Skeletal muscle tissue (tissue), 4 donors: ENCODE results near the gene CD93. TPM values are rescaled to one million over a fixed set of nuclear protein-coding genes. Genes with fewer than 3 reads are reported as not detected.
A peak's percentile ranks its signal among the peaks of the same experiment; 100 is the strongest.

Source experiments
- H3K27ac ChIP-seq: one replicate; pipeline ENCODE4 v1.7.0; 2013; ENCODE audit warnings: mild to moderate bottlenecking, low read depth, low read length, inconsistent platforms
- H3K27me3 ChIP-seq, 3 donors: one replicate each; pipeline ENCODE4 v1.7.0; 2013; ENCODE audit warnings: low read length in 3 of 3; ENCODE audit not compliant: control insufficient read depth in 3 of 3, insufficient read depth in 3 of 3
- H3K36me3 ChIP-seq, 3 donors: one replicate each; pipeline ENCODE4 v1.7.0; 2013; ENCODE audit warnings: low read length in 3 of 3; ENCODE audit not compliant: control insufficient read depth in 3 of 3, insufficient read depth in 3 of 3
- H3K4me1 ChIP-seq, 3 donors: one replicate each; pipeline ENCODE4 v1.7.0; 2013; ENCODE audit warnings: low read length in 3 of 3, mild to moderate bottlenecking in 3 of 3; ENCODE audit not compliant: control insufficient read depth in 3 of 3, insufficient read depth in 3 of 3
- H3K4me3 ChIP-seq, 3 donors: one replicate each; pipeline ENCODE4 v1.7.0; 2013; ENCODE audit warnings: low read length in 3 of 3
- H3K9ac ChIP-seq, 3 donors: one replicate each; pipeline ENCODE4 v1.7.0; 2013; ENCODE audit warnings: low read length in 3 of 3, mild to moderate bottlenecking in 3 of 3, moderate library complexity in 2 of 3, low read depth in 1 of 3
- H3K9me3 ChIP-seq, 3 donors: one replicate each; pipeline ENCODE4 v1.7.0; 2013; ENCODE audit warnings: low read length in 3 of 3; ENCODE audit not compliant: control insufficient read depth in 3 of 3
- total RNA-seq: library from RNA; depleted of rRNA; stranded (reverse); fragments of >200 nt; gene quantifications from one replicate; pipeline ENCODE4 v1.2.3, GENCODE V29; 2014
- donor health status: Osteomylitis.

Gene CD93
- total RNA-seq, 1 donor from 2014 or later: 76.7 TPM

DNA sequence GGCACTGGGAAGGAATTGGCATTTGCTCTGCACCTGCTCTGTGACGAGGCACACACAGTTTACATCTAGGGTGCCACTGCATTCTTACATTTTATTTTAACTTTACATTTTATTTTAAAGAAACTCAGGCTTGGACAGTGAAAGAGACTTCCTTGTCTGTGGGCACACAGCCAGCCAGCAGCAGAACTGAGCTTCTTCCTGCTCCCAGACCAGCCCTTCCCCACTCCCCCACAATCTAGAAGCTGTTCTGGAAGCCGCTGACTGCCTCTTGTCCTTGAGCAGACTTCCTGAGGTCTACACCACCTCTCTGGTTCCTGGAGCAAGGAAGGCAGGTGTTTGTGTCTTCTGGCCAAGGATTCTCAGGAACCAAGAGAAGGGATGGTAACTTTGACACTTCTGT lies 27.9 kb upstream of the CD93 start:
- Histone ChIP-seq H3K36me3 (no peaks in the 10 kb centered on the region), H3K27ac (peak overlapping the region; percentile 47), H3K9me3 (no peaks in the 10 kb centered on the region), H3K4me3 (no peak overlapping the region), H3K4me1 (peaks cover 12 to 19% (median 13%) of the 10 kb centered on the region in 3 donors), H3K27me3 (no peaks in the 10 kb centered on the region), H3K9ac (no peak overlapping the region)

DNA sequence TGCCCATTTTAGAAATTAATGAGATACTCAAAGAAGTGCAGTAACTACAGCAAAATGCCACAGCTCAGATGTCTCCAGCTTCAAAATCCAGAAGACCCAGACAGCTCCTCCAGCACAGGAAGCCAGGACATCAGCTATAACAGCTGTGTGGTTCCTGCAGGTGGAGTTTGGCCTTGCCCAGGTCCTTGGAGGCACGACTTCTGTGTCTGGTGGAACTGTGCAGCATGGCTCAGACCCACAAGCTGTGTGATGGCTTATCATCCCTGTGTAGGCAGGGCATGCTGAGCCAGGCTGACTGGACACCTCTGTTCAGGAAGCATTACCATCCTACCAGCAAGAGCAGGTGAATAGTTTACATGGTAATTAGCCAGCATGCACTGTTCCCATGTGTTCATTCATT lies 26.5 kb upstream of the CD93 start:
- no peaks in the 10 kb centered on the region for H3K36me3 ChIP-seq
- H3K4me1 ChIP-seq: peaks cover 11 to 16% (median 13%) of the 10 kb centered on the region in 3 donors
- no peak overlapping the region for H3K4me3 ChIP-seq
- no peaks in the 10 kb centered on the region for H3K27me3 ChIP-seq
- no peak overlapping the region for H3K9ac ChIP-seq
- H3K9me3 ChIP-seq: no peaks in the 10 kb centered on the region
- no peak overlapping the region for H3K27ac ChIP-seq

DNA sequence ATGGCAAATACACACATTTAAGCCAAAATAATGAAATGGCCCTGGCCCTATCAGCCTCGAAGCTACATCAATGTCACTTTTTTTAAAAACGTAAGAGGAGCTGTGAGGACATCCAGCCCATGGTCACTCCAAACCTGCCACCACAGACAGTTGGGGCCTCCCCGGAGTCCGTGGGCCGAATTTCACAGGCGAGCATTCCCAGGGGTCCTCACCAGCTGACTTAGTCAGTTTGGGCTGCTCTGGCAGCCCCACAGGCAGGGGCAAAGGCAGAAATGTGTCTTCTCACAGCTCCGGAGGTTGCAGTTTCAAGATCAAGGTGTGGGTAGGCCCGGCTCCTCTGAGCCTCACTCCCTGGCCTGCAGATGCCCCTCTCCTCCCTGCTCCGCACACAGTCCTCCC lies 25.8 kb upstream of the CD93 start:
- H3K36me3 ChIP-seq: no peaks in the 10 kb centered on the region
- H3K27me3 ChIP-seq: no peaks in the 10 kb centered on the region
- H3K9me3 ChIP-seq: no peaks in the 10 kb centered on the region
- H3K4me1 ChIP-seq: peaks cover 16 to 22% (median 18%) of the 10 kb centered on the region in 3 donors
- no peak overlapping the region for H3K27ac ChIP-seq
- H3K9ac ChIP-seq: no peak overlapping the region
- H3K4me3 ChIP-seq: no peak overlapping the region

DNA sequence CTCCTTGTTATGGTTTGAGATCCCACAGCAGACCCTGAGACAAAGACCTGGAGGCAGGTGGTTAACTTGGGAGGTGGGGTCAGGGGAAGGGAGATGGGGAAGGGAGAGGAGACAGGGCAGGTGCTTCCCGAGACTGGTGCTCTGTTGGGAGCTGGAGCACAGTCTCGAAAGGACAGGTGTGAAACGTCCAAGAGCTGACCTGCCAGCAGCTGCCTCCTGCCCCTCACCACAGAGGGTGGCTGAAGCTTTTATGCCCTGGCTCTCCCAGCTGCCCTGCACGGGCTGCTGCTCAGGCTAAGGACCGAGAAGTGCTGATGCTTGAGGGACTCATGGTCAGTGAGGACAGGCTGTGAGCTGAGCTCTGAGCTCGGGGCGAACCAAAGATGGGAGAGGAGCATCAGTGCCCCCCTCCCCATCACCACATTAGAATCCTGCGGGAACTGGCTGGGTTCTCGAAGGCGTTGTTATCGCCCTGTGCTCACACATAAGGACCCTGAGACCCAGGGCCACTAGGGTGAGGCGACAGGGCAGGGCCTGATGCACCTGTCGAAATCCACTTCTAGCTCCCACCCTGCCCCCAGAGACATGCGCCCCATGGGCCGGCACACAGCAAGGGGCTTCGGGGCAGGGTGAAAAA lies 25.3 kb upstream of the CD93 start:
- Histone ChIP-seq H3K27me3 (no peaks in the 10 kb centered on the region), H3K4me1 (peaks cover 16 to 23% (median 23%) of the 10 kb centered on the region in 3 donors), H3K9ac (no peak overlapping the region), H3K4me3 (no peak overlapping the region), H3K36me3 (no peaks in the 10 kb centered on the region), H3K27ac (no peak overlapping the region), H3K9me3 (no peaks in the 10 kb centered on the region)

DNA sequence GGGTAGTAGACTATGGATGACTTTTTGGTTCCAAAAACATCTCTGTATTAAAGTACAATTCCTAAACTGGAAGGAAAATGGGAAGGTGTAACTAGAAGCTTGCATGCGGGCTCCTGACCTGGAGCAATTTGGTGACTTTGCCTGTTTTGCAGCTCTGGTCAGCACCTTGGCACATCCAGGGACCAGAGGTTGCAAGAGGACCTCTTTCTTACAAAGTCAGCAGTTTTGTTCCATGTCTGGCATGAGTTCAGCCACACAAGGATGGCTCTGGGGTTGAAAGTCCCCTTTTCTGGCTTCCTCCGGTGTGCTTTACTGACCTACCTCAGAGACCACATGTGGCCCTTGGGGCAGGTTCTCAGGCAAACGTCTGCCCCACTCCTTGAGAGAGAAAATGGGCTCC lies 22.7 kb upstream of the CD93 start:
- H3K36me3 ChIP-seq: no peaks in the 10 kb centered on the region
- H3K27ac ChIP-seq: no peak overlapping the region
- no peak overlapping the region for H3K9ac ChIP-seq
- H3K27me3 ChIP-seq: no peaks in the 10 kb centered on the region
- H3K9me3 ChIP-seq: no peaks in the 10 kb centered on the region
- H3K4me3 ChIP-seq: no peak overlapping the region
- peaks cover 22 to 26% (median 24%) of the 10 kb centered on the region in 3 donors for H3K4me1 ChIP-seq

DNA sequence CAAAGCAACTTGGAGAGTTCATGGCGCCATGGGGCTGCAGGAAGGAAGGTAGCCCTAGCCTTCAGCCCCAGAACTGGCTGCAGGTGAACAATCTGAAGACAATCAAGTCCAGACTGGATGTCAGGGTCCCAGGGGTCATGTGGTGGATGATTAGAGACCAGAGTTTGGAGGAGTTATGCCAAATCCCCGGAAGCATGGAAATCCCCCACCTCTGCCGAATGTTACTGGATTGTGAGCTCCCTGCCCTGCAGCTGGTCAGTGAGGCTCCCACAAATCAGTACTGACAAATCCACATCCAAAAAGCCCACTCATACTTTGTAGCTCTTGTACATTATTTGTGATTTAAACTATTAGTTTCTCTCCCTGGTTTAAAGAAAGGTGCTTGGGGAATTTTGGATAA lies 21.3 kb upstream of the CD93 start:
- Histone ChIP-seq H3K4me1 (peaks cover 19 to 30% (median 28%) of the 10 kb centered on the region in 3 donors), H3K36me3 (no peaks in the 10 kb centered on the region), H3K9me3 (no peaks in the 10 kb centered on the region), H3K27ac (peak overlapping the region; percentile 68), H3K27me3 (no peaks in the 10 kb centered on the region), H3K4me3 (no peak overlapping the region), H3K9ac (no peak overlapping the region)

DNA sequence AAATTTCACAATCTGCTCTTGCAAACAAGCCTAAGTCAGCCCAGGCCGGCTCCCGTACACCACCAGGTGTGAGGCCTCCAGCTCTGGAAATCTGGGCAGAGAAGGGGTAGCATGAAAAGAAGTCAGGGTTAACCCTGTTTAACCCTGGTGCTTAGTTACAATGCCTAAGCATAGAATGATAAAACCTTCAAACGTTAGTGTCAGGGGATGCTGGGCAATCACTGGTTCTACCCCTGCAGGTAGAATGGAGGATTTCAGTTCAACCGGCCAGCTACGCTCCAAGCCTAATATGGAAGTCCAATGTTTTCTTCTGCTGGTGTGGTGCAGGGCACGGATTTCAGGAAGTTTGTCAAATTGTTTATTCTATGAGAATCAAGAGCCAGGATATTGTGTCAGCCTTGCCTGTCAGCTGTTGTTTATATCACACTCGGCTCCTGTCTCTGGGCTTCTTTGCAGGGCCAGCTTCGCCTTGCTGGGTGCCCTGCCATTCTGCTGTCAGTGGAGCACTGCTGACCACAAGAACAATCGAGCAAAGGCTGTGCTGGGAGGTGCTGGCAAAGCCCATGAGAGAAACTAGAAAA lies 20.2 kb upstream of the CD93 start:
- Histone ChIP-seq H3K27me3 (no peaks in the 10 kb centered on the region), H3K9ac (no peak overlapping the region), H3K27ac (peak overlapping the region; percentile 68)

DNA sequence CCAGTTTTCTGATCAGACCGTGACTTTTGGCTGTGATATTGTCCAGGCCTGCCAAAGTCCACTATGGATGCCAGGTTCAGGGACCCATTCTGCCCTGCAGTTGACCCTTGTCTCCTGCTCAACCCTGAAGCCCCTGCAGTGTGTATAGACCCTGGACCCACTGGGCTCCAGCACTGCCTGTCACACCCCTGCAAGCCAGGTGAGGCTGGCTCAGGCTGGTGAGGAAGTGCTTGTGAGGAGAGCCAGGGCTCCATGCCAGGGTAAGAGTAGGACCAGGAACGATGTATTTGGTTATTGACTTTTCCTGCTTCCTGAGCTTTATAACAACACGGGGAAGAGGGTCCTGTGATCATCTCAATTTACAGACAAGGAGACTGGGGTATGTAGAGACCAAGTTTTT lies 19.1 kb upstream of the CD93 start:
- H3K36me3 ChIP-seq: no peaks in the 10 kb centered on the region
- no peak overlapping the region for H3K27ac ChIP-seq
- H3K4me1 ChIP-seq: peaks cover 19 to 31% (median 30%) of the 10 kb centered on the region in 3 donors
- no peaks in the 10 kb centered on the region for H3K9me3 ChIP-seq
- H3K27me3 ChIP-seq: no peaks in the 10 kb centered on the region
- no peak overlapping the region for H3K4me3 ChIP-seq
- H3K9ac ChIP-seq: no peak overlapping the region

More for the DNA sequence above, 20.2 kb upstream of the CD93 start:
- Histone ChIP-seq H3K36me3 (no peaks in the 10 kb centered on the region), H3K9me3 (no peaks in the 10 kb centered on the region), H3K4me1 (peaks cover 19 to 31% (median 30%) of the 10 kb centered on the region in 3 donors), H3K4me3 (no peak overlapping the region)

DNA sequence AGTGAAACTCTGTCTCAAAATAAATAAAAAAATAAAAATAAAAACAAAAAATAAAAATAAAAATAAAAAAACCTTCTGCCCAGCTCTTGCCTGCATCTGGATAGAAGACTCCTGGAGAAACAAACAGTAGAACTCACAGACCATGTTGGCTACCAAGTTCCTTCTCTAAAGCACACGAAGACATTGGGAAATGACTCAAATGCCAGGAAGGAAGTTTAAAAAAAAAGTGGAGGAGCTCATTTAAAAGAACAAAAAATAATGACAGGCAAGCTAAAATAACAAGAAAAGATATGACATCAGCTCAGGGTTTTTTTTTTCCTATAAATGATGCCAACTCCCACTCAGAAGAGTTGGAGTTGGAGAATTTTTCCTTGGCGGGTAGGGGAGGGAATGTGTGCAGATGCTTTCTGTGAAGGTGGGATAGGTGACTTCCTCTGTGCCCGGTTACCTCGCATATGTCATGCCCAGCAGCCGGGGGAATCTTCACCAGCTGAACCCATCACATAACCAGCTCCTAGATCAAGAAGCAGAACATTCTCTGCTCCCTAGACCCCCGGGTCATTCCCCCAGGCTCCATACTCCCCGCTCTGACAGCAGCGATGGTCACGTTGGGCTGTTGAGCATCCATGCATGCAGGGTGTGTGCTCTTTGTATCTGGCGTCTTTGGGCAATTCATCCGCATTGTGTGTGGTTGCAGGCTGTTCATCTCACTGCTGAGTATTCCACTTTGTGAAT lies 17.3 kb upstream of the CD93 start:
- no peaks in the 10 kb centered on the region for H3K27me3 ChIP-seq
- peak overlapping the region; percentile 67 for H3K27ac ChIP-seq
- H3K4me3 ChIP-seq: no peak overlapping the region
- no peaks in the 10 kb centered on the region for H3K36me3 ChIP-seq
- no peaks in the 10 kb centered on the region for H3K9me3 ChIP-seq
- peaks cover 19 to 31% (median 30%) of the 10 kb centered on the region in 3 donors for H3K4me1 ChIP-seq
- H3K9ac ChIP-seq: peak overlapping the region in 1 of 3 donors; percentile 16
